OCI-LY7 (cell line): ENCODE measurements around the gene GLRX5.

Experiments
- EZH2phosphoT487 ChIP-seq: fragments of 200-600 bp; sonication (generic); IDR thresholded peaks from 2 replicates; pipeline ENCODE4 v1.6.1; 2018; ENCODE audit warnings: low read depth, borderline replicate concordance, mild to moderate bottlenecking, mixed run types, antibody characterized with exemption, low read length, moderate library complexity, mixed read lengths
- TF ChIP-seq, protein P1 (sequence below): fragments of 200-600 bp; sonication (generic); conservative IDR thresholded peaks from 2 replicates; pipeline ENCODE4 v1.5.1; 2014; ENCODE audit warnings: mild to moderate bottlenecking, antibody characterized with exemption, low read length, moderate library complexity, mixed read lengths

DNA sequence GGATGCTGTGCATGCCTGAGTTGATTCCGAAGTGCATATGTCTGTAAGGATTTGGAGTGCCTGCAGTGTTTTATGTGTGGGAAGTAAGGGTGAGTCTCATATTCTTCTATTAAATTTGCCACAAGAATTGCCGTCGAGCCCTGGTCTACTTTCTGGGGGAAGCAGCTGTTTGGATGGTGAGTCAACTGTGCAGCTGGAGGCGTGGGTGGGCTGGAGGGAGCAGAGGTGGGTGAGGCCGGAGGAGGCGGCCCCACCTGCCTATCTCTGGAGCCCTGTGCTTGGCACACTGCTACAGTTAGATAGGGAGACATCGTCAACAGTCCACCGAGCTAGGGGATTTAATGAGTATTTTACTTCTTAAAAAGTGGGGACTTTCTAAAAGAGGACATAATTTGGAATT lies 9.7 kb downstream of the GLRX5 start:
- TF ChIP-seq, protein P1, sequence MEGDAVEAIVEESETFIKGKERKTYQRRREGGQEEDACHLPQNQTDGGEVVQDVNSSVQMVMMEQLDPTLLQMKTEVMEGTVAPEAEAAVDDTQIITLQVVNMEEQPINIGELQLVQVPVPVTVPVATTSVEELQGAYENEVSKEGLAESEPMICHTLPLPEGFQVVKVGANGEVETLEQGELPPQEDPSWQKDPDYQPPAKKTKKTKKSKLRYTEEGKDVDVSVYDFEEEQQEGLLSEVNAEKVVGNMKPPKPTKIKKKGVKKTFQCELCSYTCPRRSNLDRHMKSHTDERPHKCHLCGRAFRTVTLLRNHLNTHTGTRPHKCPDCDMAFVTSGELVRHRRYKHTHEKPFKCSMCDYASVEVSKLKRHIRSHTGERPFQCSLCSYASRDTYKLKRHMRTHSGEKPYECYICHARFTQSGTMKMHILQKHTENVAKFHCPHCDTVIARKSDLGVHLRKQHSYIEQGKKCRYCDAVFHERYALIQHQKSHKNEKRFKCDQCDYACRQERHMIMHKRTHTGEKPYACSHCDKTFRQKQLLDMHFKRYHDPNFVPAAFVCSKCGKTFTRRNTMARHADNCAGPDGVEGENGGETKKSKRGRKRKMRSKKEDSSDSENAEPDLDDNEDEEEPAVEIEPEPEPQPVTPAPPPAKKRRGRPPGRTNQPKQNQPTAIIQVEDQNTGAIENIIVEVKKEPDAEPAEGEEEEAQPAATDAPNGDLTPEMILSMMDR: no peak
- TF ChIP-seq EZH2phosphoT487: no peak
